KMS-11 (cell line): ENCODE measurements around the gene NDUFB10.

Experiments
- H2AFZ ChIP-seq: fragments of 200-600 bp; sonication (generic); 2 replicates; pipeline ENCODE4 v1.6.1; 2016; ENCODE audit warnings: antibody characterized with exemption, mixed run types, low read depth
- H3K27ac ChIP-seq: fragments of 200-600 bp; sonication (generic); 2 replicates; pipeline ENCODE4 v1.6.1; 2016; ENCODE audit warnings: mild to moderate bottlenecking, mixed run types
- H3K27me3 ChIP-seq: fragments of 200-600 bp; sonication (generic); 2 replicates; pipeline ENCODE4 v1.6.1; 2017; ENCODE audit warnings: mild to moderate bottlenecking, low read depth, mixed run types, moderate library complexity; ENCODE audit not compliant: insufficient read depth
- H3K36me3 ChIP-seq: fragments of 200-600 bp; sonication (generic); 2 replicates; pipeline ENCODE4 v1.6.1; 2017; ENCODE audit warnings: mild to moderate bottlenecking, mixed run types; ENCODE audit not compliant: insufficient read depth
- H3K4me1 ChIP-seq: fragments of 200-600 bp; sonication (generic); 2 replicates; pipeline ENCODE4 v1.6.1; 2016; ENCODE audit warnings: mild to moderate bottlenecking, low read depth, mixed run types; ENCODE audit not compliant: poor library complexity, severe bottlenecking
- H3K4me2 ChIP-seq: fragments of 200-600 bp; sonication (generic); 2 replicates; pipeline ENCODE4 v1.7.0; 2016; ENCODE audit warnings: mild to moderate bottlenecking, mixed run types
- H3K4me3 ChIP-seq: fragments of 200-600 bp; sonication (generic); IDR thresholded peaks from 2 replicates; pipeline ENCODE4 v1.6.1; 2017; ENCODE audit warnings: low read depth, low read length, mixed read lengths; ENCODE audit not compliant: insufficient read depth
- H3K79me2 ChIP-seq: fragments of 200-600 bp; sonication (generic); 2 replicates; pipeline ENCODE4 v1.6.1; 2016; ENCODE audit warnings: low read depth, mixed run types; ENCODE audit not compliant: insufficient read depth
- H3K9ac ChIP-seq: fragments of 200-600 bp; sonication (generic); 2 replicates; pipeline ENCODE4 v1.6.1; 2016; ENCODE audit warnings: mild to moderate bottlenecking, mixed run types
- H4K20me1 ChIP-seq: fragments of 200-600 bp; sonication (generic); 2 replicates; pipeline ENCODE4 v1.6.1; 2016; ENCODE audit warnings: mild to moderate bottlenecking, mixed run types; ENCODE audit not compliant: insufficient read depth
- TF ChIP-seq, protein P1 (sequence below): fragments of 200-600 bp; sonication (generic); conservative IDR thresholded peaks from 2 replicates; pipeline ENCODE4 v1.6.1; 2017; ENCODE audit warnings: low read depth, mild to moderate bottlenecking, antibody characterized with exemption, low read length, moderate library complexity, mixed read lengths

Gene NDUFB10

DNA sequence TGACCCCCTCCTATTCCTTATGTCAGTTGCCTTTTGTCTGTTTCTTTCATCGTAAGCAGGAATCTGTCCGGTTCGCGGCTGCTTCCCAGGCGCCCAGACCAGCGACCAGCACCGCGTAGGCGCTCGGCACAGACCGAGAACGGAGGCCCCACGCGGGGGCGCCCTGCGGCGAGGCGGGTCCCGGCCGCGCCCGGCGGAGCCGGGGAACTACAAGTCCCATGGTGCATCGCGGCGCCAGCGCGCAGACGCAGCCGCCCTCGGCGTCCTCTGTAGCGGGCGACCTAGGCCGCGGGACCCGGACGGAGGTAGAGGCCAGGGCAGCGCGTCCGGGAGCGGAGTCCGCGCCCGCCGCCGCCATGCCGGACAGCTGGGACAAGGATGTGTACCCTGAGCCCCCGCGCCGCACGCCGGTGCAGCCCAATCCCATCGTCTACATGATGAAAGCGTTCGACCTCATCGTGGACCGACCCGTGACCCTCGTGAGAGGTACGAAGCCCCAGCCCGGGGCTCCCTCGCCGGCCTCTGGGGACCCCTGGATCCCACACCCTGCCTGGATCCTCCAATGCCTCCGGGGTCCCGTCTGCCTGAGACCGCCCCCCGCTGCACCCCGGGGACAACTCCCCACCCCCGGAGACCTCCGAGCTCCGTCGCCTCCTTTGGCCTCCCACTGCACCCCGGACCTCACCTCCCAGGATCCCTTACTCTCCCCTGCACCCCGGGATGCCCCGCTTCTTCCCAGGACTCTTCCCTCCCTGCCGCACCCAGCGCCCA lies at the start of gene NDUFB10:
Gene NDUFB10 (plus strand): TSS at position 270 of the 771 bp plus-strand sequence. CDS start 87 bp downstream, at position 357.
- peaks cover 22% of the 10 kb centered on the region for H3K79me2 ChIP-seq
- peak within 1 kb of the TSS; percentile 88 for H3K4me2 ChIP-seq
- H3K9ac ChIP-seq = peak within 1 kb of the TSS; percentile 87
- 0 out of 2 replicates have a peak within 1 kb of the TSS, but pooled peaks have one; percentile 20 for H3K27ac ChIP-seq
- H3K36me3 ChIP-seq = no peaks in the 10 kb centered on the region; the same call in 1 of the 2 replicates
- H2AFZ ChIP-seq = peak within 1 kb of the TSS; percentile 88
- TF ChIP-seq, protein P1, sequence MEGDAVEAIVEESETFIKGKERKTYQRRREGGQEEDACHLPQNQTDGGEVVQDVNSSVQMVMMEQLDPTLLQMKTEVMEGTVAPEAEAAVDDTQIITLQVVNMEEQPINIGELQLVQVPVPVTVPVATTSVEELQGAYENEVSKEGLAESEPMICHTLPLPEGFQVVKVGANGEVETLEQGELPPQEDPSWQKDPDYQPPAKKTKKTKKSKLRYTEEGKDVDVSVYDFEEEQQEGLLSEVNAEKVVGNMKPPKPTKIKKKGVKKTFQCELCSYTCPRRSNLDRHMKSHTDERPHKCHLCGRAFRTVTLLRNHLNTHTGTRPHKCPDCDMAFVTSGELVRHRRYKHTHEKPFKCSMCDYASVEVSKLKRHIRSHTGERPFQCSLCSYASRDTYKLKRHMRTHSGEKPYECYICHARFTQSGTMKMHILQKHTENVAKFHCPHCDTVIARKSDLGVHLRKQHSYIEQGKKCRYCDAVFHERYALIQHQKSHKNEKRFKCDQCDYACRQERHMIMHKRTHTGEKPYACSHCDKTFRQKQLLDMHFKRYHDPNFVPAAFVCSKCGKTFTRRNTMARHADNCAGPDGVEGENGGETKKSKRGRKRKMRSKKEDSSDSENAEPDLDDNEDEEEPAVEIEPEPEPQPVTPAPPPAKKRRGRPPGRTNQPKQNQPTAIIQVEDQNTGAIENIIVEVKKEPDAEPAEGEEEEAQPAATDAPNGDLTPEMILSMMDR = peak; percentile 73
- peaks cover 15% of the 10 kb centered on the region for H3K4me1 ChIP-seq
- H3K4me3 ChIP-seq = no peak within 1 kb of the TSS
- peaks cover 17% of the 10 kb centered on the region; the same call in 1 of the 2 replicates for H3K27me3 ChIP-seq
- H4K20me1 ChIP-seq = no peaks in the 10 kb centered on the region

- H3K36me3 ChIP-seq = no peaks in the 10 kb centered on the region
- TF ChIP-seq, protein P1 = no peak
- H4K20me1 ChIP-seq = no peaks in the 10 kb centered on the region
- peaks cover 76% of the 10 kb centered on the region for H3K27me3 ChIP-seq
- no peak overlapping the region for H3K9ac ChIP-seq
- no peak overlapping the region for H3K4me2 ChIP-seq
- no peak overlapping the region for H3K4me3 ChIP-seq
- H2AFZ ChIP-seq = no peak overlapping the region
- no peaks in the 10 kb centered on the region for H3K79me2 ChIP-seq
- H3K27ac ChIP-seq = no peak overlapping the region
- H3K4me1 ChIP-seq = peaks cover 5% of the 10 kb centered on the region
Observed at GRCh38 chr16:1909561-1910231, 49.6 kb upstream of the NDUFB10 start.

GRCh38 chr16:1911467-1912214 lies 47.7 kb upstream of the NDUFB10 start:
- H3K4me1 ChIP-seq = peaks cover 5% of the 10 kb centered on the region
- no peaks in the 10 kb centered on the region for H3K79me2 ChIP-seq
- no peak overlapping the region for H3K27ac ChIP-seq
- H4K20me1 ChIP-seq = no peaks in the 10 kb centered on the region
- H3K9ac ChIP-seq = no peak overlapping the region
- TF ChIP-seq, protein P1 = no peak
- H3K36me3 ChIP-seq = no peaks in the 10 kb centered on the region
- H3K4me2 ChIP-seq = no peak overlapping the region
- no peak overlapping the region for H3K4me3 ChIP-seq
- H2AFZ ChIP-seq = no peak overlapping the region
- peaks cover 76% of the 10 kb centered on the region for H3K27me3 ChIP-seq

GRCh38 chr16:1912215-1912543 lies 47.2 kb upstream of the NDUFB10 start:
- H4K20me1 ChIP-seq = no peaks in the 10 kb centered on the region
- TF ChIP-seq, protein P1 = no peak
- no peak overlapping the region for H3K4me2 ChIP-seq
- H2AFZ ChIP-seq = no peak overlapping the region
- no peaks in the 10 kb centered on the region for H3K79me2 ChIP-seq
- H3K4me1 ChIP-seq = no peaks in the 10 kb centered on the region
- H3K27ac ChIP-seq = no peak overlapping the region
- no peak overlapping the region for H3K4me3 ChIP-seq
- H3K9ac ChIP-seq = no peak overlapping the region
- peaks cover 76% of the 10 kb centered on the region for H3K27me3 ChIP-seq
- H3K36me3 ChIP-seq = no peaks in the 10 kb centered on the region
